HG03045 (cell line): ENCODE data around the gene FAM151B.

ENCODE experiments used
- ATAC-seq: cut with Tn5 transposase; IDR thresholded peaks from one replicate; pipeline ENCODE4 v1.9.1; 2021; ENCODE audit warnings: mild to moderate bottlenecking, moderate library complexity; ENCODE audit not compliant: unreplicated experiment

Gene FAM151B

DNA sequence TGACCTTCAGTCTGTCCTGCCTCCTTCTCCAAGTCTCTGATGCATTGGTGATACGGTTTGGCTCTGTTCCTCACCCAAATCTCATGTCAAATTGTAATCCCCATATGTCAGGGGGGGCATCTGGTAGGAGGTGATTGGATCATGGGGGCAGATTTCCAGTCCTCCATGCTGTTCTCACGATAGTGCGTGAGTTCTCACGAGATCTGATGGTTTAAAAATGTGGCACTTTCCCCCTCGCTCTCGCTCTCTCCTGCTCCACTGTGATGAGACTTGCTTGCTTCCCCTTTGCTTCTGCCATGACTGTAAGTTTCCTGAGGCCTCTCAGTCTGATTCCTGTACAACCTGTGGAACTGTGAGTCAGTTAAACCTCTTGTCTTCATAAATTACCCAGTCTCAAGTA is 96.9 kb downstream of the FAM151B start:
- ATAC-seq, result no peak

DNA sequence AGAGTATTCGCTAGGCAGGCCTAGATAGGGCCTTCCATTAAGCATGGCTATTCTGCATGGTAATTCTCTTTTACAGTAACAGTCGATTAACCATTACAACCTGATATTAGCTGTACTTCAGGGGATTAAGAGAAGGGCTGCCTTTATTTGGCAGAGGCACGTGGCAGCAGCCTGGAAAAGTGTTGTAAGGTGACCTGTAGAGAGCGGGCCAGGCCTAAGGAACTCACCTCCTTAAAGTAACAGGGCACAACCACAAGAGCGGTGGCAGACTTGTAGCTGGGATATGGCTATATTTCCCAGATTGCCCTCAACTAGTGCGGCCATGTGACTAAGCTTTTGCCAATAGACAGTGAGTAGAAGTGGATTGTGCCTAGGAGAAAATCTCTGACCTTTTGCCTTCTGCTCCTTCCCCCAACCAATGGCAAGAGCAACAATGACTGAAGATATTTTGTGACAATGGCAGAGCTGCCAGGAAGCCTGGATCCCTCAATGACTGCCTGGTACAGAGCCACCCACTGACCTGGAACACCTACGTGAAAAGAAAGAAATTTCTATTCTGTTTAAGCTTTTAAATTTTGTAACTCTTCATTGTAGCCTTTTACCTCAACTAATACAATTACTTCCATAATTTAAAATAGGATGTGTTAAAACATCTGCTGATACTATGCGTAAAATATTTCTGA is 101.1 kb downstream of the FAM151B start:
- no peak for ATAC-seq

DNA sequence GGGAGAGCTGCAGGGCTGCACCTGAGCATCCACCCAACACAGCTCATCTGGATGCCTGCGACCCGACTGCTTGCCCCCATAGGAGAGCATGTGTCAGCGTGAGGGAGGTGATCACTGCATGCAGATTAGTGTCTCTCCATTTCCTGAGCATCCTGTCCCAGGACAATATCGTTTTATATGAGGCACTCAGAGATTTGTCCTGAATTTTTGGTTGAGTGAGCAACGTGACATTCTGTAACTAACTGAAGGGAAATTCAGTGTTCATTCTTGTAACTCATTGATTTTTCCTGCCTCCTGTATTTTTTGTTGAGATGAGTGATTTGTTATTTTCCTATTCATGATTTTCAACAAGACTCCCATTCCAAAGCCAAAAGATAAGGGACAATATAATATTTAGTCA is 102.9 kb downstream of the FAM151B start:
- no peak for ATAC-seq

DNA sequence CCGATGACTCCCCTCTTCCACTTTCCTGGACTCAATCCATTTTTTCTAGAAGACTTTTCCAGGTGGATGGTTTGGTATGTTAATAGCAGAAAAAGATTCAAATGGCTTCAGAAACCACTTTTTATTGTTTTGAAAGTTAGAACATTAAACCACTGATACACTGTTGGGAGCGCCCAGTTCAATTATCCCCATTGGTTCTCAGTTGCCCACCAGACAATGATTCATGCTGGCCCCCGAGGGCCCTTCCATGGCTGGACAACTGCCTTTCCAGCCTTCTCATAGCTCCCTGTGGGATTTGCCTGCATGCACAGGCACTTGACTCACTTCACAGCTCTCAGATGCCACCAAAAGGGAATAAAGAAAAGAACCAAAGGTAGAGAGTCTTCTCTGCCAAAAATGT is 103.5 kb downstream of the FAM151B start:
- ATAC-seq, result no peak

DNA sequence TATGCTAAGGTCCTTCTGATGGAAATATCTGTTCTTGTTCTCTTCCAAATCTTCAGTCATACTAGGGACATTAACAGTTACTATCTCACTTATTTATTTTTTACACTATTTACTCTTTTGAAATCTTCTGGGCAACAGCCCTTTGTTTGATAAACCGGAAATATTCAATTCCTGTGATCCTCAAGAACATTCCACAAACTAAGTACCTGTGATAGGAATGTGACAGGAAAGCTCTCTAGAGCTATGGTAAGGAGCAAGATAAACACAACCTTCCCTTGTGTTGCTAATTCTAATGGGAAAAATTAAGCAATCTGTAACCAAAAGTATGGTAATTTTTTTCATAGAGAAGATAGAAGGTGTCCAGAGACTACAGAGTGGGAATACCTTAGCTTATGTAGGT is 104.2 kb downstream of the FAM151B start:
- no peak for ATAC-seq
